ENCODE measurements around the gene ZNF850. TPM values are rescaled to one million over a fixed set of nuclear protein-coding genes. Genes with fewer than 3 reads are reported as not detected.

The ZNF850 gene
- total and polyA plus RNA-seq, 2 donors (not counting 1 experiment from before 2014, with no cell fraction given), result 1.2 to 1.4 TPM

- Histone ChIP-seq H4K20me1 (ENCODE audit: control insufficient read depth, extremely low read depth, insufficient read depth, low read length) (no peaks in the 10 kb centered on the region), H3K4me3 (replicated peaks in 1 of 4; ENCODE audit: control extremely low read depth in 1 of 4, insufficient read depth in 1 of 4, low read depth in 3 of 4, low read length in 4 of 4) (no peak overlapping the region), H3K27ac (ENCODE audit: insufficient read depth, low read length) (no peak overlapping the region), H3K4me1 (ENCODE audit: control insufficient read depth, extremely low read depth, insufficient read depth, low read length) (no peaks in the 10 kb centered on the region), H3K36me3 (ENCODE audit: control insufficient read depth, insufficient read depth, low read length) (no peaks in the 10 kb centered on the region), H2AFZ (ENCODE audit: low read length) (no peak overlapping the region), H3K9ac (ENCODE audit: insufficient read depth, low read length) (no peak overlapping the region), H3K4me2 (ENCODE audit: extremely low read depth, insufficient read depth, low read length) (no peak overlapping the region), H3K27me3 (ENCODE audit: control insufficient read depth, insufficient read depth, low read length) (no peaks in the 10 kb centered on the region), H3K9me3 (ENCODE audit: control insufficient read depth, insufficient read depth, low read depth, low read length) (no peaks in the 10 kb centered on the region), H3K79me2 (ENCODE audit: control insufficient read depth, insufficient read depth, low read length) (no peaks in the 10 kb centered on the region)
- TF ChIP-seq CTCF (conservative IDR thresholded peaks at IDR 0.05 in 1 of 2, IDR thresholded peaks at IDR 0.05 in 1 of 2; ENCODE audit: low read depth in 1 of 2, low read length in 2 of 2) (no peak), EZH2 (IDR thresholded peaks at IDR 0.05; ENCODE audit: low read length, missing control alignments) (no peak)
- DNase-seq (ENCODE audit: low read depth in 2 of 2), result no peak
Measured at GRCh38 chr19:36807029-36807428, 34.4 kb upstream of the ZNF850 start.

GRCh38 chr19:36805364-36805763 lies 32.8 kb upstream of the ZNF850 start:
- Histone ChIP-seq H4K20me1 (ENCODE audit: control insufficient read depth, extremely low read depth, insufficient read depth, low read length) (no peaks in the 10 kb centered on the region), H3K9ac (ENCODE audit: insufficient read depth, low read length) (no peak overlapping the region), H3K4me1 (ENCODE audit: control insufficient read depth, extremely low read depth, insufficient read depth, low read length) (no peaks in the 10 kb centered on the region), H3K27me3 (ENCODE audit: control insufficient read depth, insufficient read depth, low read length) (no peaks in the 10 kb centered on the region), H3K27ac (ENCODE audit: insufficient read depth, low read length) (no peak overlapping the region), H3K9me3 (ENCODE audit: control insufficient read depth, insufficient read depth, low read depth, low read length) (no peaks in the 10 kb centered on the region), H3K79me2 (ENCODE audit: control insufficient read depth, insufficient read depth, low read length) (no peaks in the 10 kb centered on the region), H3K4me3 (replicated peaks in 1 of 4; ENCODE audit: control extremely low read depth in 1 of 4, insufficient read depth in 1 of 4, low read depth in 3 of 4, low read length in 4 of 4) (no peak overlapping the region), H3K4me2 (ENCODE audit: extremely low read depth, insufficient read depth, low read length) (no peak overlapping the region), H3K36me3 (ENCODE audit: control insufficient read depth, insufficient read depth, low read length) (no peaks in the 10 kb centered on the region), H2AFZ (ENCODE audit: low read length) (no peak overlapping the region)
- DNase-seq (ENCODE audit: low read depth in 2 of 2), result no peak
- no peak for TF ChIP-seq EZH2 (IDR thresholded peaks at IDR 0.05; ENCODE audit: low read length, missing control alignments)
- TF ChIP-seq CTCF (conservative IDR thresholded peaks at IDR 0.05 in 1 of 2, IDR thresholded peaks at IDR 0.05 in 1 of 2; ENCODE audit: low read depth in 1 of 2, low read length in 2 of 2), result no peak

GRCh38 chr19:36797786-36798108 lies 25.1 kb upstream of the ZNF850 start:
- Histone ChIP-seq H3K4me2 (ENCODE audit: extremely low read depth, insufficient read depth, low read length) (peak overlapping the region; percentile 7), H4K20me1 (ENCODE audit: control insufficient read depth, extremely low read depth, insufficient read depth, low read length) (no peaks in the 10 kb centered on the region), H3K27ac (ENCODE audit: insufficient read depth, low read length) (peak overlapping the region; percentile 85), H3K4me1 (ENCODE audit: control insufficient read depth, extremely low read depth, insufficient read depth, low read length) (no peaks in the 10 kb centered on the region), H3K36me3 (ENCODE audit: control insufficient read depth, insufficient read depth, low read length) (no peaks in the 10 kb centered on the region), H2AFZ (ENCODE audit: low read length) (peak overlapping the region; percentile 98), H3K4me3 (replicated peaks in 1 of 4; ENCODE audit: control extremely low read depth in 1 of 4, insufficient read depth in 1 of 4, low read depth in 3 of 4, low read length in 4 of 4) (peak overlapping the region; percentile 87 to 99 (median 93)), H3K9me3 (ENCODE audit: control insufficient read depth, insufficient read depth, low read depth, low read length) (no peaks in the 10 kb centered on the region), H3K79me2 (ENCODE audit: control insufficient read depth, insufficient read depth, low read length) (no peaks in the 10 kb centered on the region), H3K27me3 (ENCODE audit: control insufficient read depth, insufficient read depth, low read length) (no peaks in the 10 kb centered on the region), H3K9ac (ENCODE audit: insufficient read depth, low read length) (peak overlapping the region; percentile 89)
- no peak for DNase-seq (ENCODE audit: low read depth in 2 of 2)
- no peak for TF ChIP-seq CTCF (conservative IDR thresholded peaks at IDR 0.05 in 1 of 2, IDR thresholded peaks at IDR 0.05 in 1 of 2; ENCODE audit: low read depth in 1 of 2, low read length in 2 of 2)
- TF ChIP-seq EZH2 (IDR thresholded peaks at IDR 0.05; ENCODE audit: low read length, missing control alignments), result no peak

All from fibroblast of lung (primary cell).